ENCODE measurements around the gene NUB1.

The NUB1 gene, protein sequence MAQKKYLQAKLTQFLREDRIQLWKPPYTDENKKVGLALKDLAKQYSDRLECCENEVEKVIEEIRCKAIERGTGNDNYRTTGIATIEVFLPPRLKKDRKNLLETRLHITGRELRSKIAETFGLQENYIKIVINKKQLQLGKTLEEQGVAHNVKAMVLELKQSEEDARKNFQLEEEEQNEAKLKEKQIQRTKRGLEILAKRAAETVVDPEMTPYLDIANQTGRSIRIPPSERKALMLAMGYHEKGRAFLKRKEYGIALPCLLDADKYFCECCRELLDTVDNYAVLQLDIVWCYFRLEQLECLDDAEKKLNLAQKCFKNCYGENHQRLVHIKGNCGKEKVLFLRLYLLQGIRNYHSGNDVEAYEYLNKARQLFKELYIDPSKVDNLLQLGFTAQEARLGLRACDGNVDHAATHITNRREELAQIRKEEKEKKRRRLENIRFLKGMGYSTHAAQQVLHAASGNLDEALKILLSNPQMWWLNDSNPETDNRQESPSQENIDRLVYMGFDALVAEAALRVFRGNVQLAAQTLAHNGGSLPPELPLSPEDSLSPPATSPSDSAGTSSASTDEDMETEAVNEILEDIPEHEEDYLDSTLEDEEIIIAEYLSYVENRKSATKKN

DNA sequence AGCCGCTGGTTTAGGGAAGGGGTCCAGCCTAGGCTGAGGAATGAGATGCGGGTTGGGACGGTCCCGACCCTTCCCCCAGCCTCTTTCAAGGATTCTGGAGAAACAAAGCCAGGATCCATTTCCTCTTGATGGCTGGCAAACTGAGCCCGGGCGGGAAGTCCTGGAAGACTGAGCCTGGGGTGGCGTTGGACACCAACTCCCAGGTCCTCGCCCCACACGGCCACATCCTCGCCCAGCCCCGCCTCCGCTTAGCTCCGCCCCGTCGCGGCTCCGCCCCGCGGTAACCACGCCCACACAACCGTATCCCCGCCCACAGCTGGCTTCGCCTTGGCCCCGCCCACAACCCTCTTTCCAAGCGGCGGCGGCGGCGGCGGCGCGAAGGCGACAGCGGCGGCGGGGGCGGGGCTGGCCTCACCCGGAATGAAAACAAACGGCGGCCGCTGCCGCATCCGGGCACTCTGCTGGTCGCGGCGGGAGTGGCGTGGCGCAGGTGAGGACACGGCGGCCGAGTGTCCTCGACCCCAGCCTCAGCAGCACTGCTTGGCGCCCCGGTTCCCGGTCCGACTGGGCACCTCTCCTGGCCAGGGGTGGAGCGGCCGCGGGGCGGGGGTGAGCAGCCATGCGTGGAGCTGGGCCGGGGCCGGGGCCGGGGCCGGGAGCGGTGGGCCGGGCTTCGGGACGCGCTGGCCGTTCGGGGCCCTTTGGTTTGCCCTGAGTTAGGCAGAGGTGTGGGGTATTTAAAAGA is at the start of gene NUB1:
TSS of gene NUB1 (plus strand) at position 456 of the 745 bp plus-strand sequence. CDS start 3,538 bp downstream, outside the sequence.
- H3K79me2 ChIP-seq, result peaks cover 9% of the 10 kb centered on the region
- H3K4me2 ChIP-seq (ENCODE audit: low read length), result peak within 1 kb of the TSS; percentile 62
- H3K9me3 ChIP-seq (ENCODE audit: control insufficient read depth, low read length), result no peaks in the 10 kb centered on the region
- no peaks in the 10 kb centered on the region for H3K36me3 ChIP-seq (ENCODE audit: control insufficient read depth, insufficient read depth, low read length)
- peaks cover 4% of the 10 kb centered on the region for H3K4me1 ChIP-seq
- no peaks in the 10 kb centered on the region for H3K27me3 ChIP-seq (ENCODE audit: control insufficient read depth, insufficient read depth, low read length)
- peak within 1 kb of the TSS; percentile 82 for H2AFZ ChIP-seq
- TF ChIP-seq, protein P1, sequence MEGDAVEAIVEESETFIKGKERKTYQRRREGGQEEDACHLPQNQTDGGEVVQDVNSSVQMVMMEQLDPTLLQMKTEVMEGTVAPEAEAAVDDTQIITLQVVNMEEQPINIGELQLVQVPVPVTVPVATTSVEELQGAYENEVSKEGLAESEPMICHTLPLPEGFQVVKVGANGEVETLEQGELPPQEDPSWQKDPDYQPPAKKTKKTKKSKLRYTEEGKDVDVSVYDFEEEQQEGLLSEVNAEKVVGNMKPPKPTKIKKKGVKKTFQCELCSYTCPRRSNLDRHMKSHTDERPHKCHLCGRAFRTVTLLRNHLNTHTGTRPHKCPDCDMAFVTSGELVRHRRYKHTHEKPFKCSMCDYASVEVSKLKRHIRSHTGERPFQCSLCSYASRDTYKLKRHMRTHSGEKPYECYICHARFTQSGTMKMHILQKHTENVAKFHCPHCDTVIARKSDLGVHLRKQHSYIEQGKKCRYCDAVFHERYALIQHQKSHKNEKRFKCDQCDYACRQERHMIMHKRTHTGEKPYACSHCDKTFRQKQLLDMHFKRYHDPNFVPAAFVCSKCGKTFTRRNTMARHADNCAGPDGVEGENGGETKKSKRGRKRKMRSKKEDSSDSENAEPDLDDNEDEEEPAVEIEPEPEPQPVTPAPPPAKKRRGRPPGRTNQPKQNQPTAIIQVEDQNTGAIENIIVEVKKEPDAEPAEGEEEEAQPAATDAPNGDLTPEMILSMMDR (IDR thresholded peaks at IDR 0.05), result no peak
- H3K4me3 ChIP-seq (ENCODE audit: low read depth, low read length), result peak within 1 kb of the TSS; percentile 93
- H3K9ac ChIP-seq, result peak within 1 kb of the TSS; percentile 40
- H3K27ac ChIP-seq, result peak within 1 kb of the TSS; percentile 57

DNA sequence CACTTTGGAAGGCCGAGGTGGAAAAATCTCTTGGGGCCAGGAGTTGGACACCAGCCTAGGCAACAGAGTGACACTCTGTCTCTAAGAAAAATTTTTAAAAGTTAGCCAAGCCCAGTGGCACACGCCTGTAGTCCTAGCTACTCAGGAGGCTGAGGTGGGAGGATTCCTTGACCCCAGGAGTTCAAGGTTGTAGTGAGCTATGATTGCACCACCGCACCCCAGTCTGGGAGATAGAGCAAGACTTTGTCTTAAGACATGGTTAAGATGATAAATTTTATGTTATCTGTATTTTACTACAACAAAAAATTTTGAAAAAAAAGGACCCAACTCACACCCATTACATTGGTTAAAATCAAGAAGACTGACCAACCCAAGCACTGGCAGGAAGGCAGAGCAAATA is 48.8 kb upstream of the NUB1 start:
- H3K4me3 ChIP-seq (ENCODE audit: low read depth, low read length), result no peak overlapping the region
- no peaks in the 10 kb centered on the region for H3K79me2 ChIP-seq
- H3K27me3 ChIP-seq (ENCODE audit: control insufficient read depth, insufficient read depth, low read length), result no peaks in the 10 kb centered on the region
- TF ChIP-seq, protein P1 (IDR thresholded peaks at IDR 0.05), result no peak
- no peak overlapping the region for H3K4me2 ChIP-seq (ENCODE audit: low read length)
- H2AFZ ChIP-seq, result no peak overlapping the region
- no peak overlapping the region for H3K9ac ChIP-seq
- no peaks in the 10 kb centered on the region for H3K9me3 ChIP-seq (ENCODE audit: control insufficient read depth, low read length)
- no peaks in the 10 kb centered on the region for H3K36me3 ChIP-seq (ENCODE audit: control insufficient read depth, insufficient read depth, low read length)
- no peaks in the 10 kb centered on the region for H3K4me1 ChIP-seq
- no peak overlapping the region for H3K27ac ChIP-seq

DNA sequence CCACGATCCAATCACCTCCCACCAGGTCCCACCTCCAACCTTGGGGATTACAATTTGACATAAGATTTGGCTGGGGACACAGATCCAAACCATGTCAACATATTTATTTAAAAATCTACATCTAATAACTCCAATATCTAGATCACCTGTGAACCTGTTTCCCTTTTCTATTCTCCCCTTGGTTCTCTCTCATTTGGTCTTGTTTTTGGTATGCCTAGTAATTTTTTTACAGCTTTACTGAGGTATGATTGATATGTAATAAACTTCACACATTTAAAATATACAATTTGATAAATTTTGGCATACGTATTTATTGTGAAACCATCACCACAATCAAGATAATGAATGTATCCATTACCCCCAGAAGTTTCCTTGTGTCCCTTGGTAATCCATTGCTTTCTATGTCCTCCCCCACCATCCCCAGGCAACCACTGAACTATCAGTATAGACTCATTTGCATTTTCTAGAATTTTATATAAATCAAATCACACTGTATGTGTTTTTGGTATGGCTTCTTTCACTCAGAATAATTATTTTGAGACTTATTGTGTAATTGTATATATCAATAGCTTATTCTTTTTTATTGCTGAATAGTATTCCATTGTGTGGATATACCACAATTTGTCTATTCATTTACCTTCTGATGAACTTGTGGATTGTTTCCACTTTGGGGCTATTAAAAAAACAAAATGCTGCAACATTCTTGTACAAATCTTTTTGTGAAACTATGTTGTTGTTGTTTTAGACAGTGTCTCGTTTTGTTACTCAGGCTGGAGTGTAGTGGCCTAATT is 45.2 kb upstream of the NUB1 start:
- Histone ChIP-seq H3K4me2 (ENCODE audit: low read length) (no peak overlapping the region), H3K4me3 (ENCODE audit: low read depth, low read length) (no peak overlapping the region), H3K27ac (no peak overlapping the region), H3K79me2 (no peaks in the 10 kb centered on the region), H3K27me3 (ENCODE audit: control insufficient read depth, insufficient read depth, low read length) (no peaks in the 10 kb centered on the region), H3K4me1 (no peaks in the 10 kb centered on the region), H3K9ac (no peak overlapping the region), H3K9me3 (ENCODE audit: control insufficient read depth, low read length) (no peaks in the 10 kb centered on the region), H2AFZ (no peak overlapping the region), H3K36me3 (ENCODE audit: control insufficient read depth, insufficient read depth, low read length) (no peaks in the 10 kb centered on the region)
- TF ChIP-seq, protein P1 (IDR thresholded peaks at IDR 0.05), result no peak

DNA sequence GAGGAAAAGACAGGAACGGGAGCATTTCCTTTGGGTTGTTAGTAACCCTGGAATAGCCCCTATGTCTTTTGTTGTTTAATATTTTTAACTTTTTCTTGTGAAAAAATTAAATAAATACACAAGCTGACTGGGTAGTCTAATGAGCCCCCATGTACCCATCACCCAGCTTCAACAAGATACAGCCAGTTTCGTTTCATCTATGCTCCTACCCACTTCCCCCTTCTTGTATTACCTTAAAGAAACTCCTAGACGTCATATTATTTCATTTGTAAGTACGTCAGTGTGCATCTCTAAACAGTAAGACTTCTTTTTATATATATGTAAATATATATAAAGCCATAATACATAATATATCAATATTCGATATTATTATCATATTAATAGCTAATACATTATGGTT is 42.8 kb upstream of the NUB1 start:
- Histone ChIP-seq H3K9me3 (ENCODE audit: control insufficient read depth, low read length) (no peaks in the 10 kb centered on the region), H3K27ac (no peak overlapping the region), H3K4me2 (ENCODE audit: low read length) (no peak overlapping the region), H2AFZ (no peak overlapping the region), H3K36me3 (ENCODE audit: control insufficient read depth, insufficient read depth, low read length) (no peaks in the 10 kb centered on the region), H3K27me3 (ENCODE audit: control insufficient read depth, insufficient read depth, low read length) (peaks cover 2% of the 10 kb centered on the region), H3K4me1 (peaks cover 3% of the 10 kb centered on the region), H3K4me3 (ENCODE audit: low read depth, low read length) (no peak overlapping the region), H3K9ac (no peak overlapping the region), H3K79me2 (no peaks in the 10 kb centered on the region)
- TF ChIP-seq, protein P1 (IDR thresholded peaks at IDR 0.05), result no peak

All from parathyroid adenoma (tissue), 2 donors.